HG02970 (cell line): ENCODE data around the gene RND3.

ENCODE experiments used
- ATAC-seq: cut with Tn5 transposase; IDR thresholded peaks from one replicate; pipeline ENCODE4 v1.9.1; 2021; ENCODE audit warnings: mild to moderate bottlenecking, moderate library complexity, moderate number of reproducible peaks; ENCODE audit not compliant: unreplicated experiment, low FRiP score

The RND3 gene

GRCh38 chr2:150494234-150494945 lies 6.9 kb upstream of the RND3 start:
- no peak for ATAC-seq

GRCh38 chr2:150491943-150492342 lies 4.5 kb upstream of the RND3 start:
- no peak for ATAC-seq

GRCh38 chr2:150491430-150491829 lies 4.0 kb upstream of the RND3 start:
- no peak for ATAC-seq

- no peak for ATAC-seq
Measured at GRCh38 chr2:150490466-150490865, 3.0 kb upstream of the RND3 start.

- ATAC-seq: no peak
Measured at GRCh38 chr2:150486539-150487484, 655 bp downstream of the RND3 start.

GRCh38 chr2:150485871-150486538 lies 1.5 kb downstream of the RND3 start:
- no peak for ATAC-seq

- ATAC-seq: no peak
Measured at GRCh38 chr2:150485114-150485870, 2.2 kb downstream of the RND3 start.

- no peak for ATAC-seq
Measured at GRCh38 chr2:150484461-150485021, 2.9 kb downstream of the RND3 start.

GRCh38 chr2:150484006-150484405 lies 3.5 kb downstream of the RND3 start:
- ATAC-seq: no peak

GRCh38 chr2:150483532-150483931 lies 3.9 kb downstream of the RND3 start:
- no peak for ATAC-seq

GRCh38 chr2:150482667-150483400 lies 4.6 kb downstream of the RND3 start:
- no peak for ATAC-seq

- ATAC-seq: no peak
Measured at GRCh38 chr2:150482111-150482510, 5.4 kb downstream of the RND3 start.

- ATAC-seq: no peak
Measured at GRCh38 chr2:150480971-150481830, 6.3 kb downstream of the RND3 start.

GRCh38 chr2:150480241-150480640 lies 7.2 kb downstream of the RND3 start:
- ATAC-seq: no peak

GRCh38 chr2:150479075-150479915 lies 8.2 kb downstream of the RND3 start:
- ATAC-seq: no peak

- ATAC-seq: no peak
Measured at GRCh38 chr2:150478200-150478974, 9.1 kb downstream of the RND3 start.

GRCh38 chr2:150477347-150477746 lies 10.1 kb downstream of the RND3 start:
- ATAC-seq: no peak
